ENCODE results near the gene P2RX3. TPM values are rescaled to one million over a fixed set of nuclear protein-coding genes. Genes with fewer than 3 reads are reported as not detected.
A peak's percentile ranks its signal among the peaks of the same experiment; 100 is the strongest.

The P2RX3 gene
- total and polyA plus RNA-seq, 10 donors, result not detected

DNA sequence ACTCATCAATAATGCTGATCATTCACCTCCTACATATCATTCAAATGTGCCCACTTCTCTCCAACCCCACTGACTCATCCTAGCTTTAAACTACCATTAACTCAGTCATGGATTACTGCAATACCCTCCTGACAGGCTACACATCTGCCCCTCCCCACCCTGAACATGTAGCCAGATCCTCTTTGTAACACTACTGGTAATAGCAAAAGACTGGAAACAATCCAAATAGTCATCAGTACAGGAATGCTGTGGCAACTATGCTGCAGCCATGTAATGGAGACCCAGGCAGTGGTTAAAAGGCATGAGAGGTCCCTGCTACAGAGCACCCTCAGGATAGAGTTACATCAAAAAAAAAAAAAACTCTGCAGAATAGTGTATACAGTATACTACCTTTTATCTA, 72.1 kb downstream of the P2RX3 start:
- DNase-seq, result no peak
- H3K27me3 ChIP-seq (replicated peaks in 1 of 7), result no peaks in the 10 kb centered on the region
- no peak overlapping the region for H3K4me3 ChIP-seq
- TF ChIP-seq POLR2AphosphoS5 (IDR thresholded peaks at IDR 0.05), result no peak
- no peak for TF ChIP-seq CTCF (IDR thresholded peaks at IDR 0.05 in 8 of 11, conservative IDR thresholded peaks at IDR 0.05 in 3 of 11)
- no peak for TF ChIP-seq POLR2A (IDR thresholded peaks at IDR 0.05)
- H3K36me3 ChIP-seq, result peaks cover 10 to 99% (median 71%) of the 10 kb centered on the region in 6 donors
- no peaks in the 10 kb centered on the region for H3K9me3 ChIP-seq
- no peak overlapping the region for H3K27ac ChIP-seq
- intact Hi-C loops (cut with DNase I; ENCODE audit: low total_unique reads), result no loop called here
- peaks cover 0 to 33% (median 15%) of the 10 kb centered on the region in 6 donors for H3K4me1 ChIP-seq

DNA sequence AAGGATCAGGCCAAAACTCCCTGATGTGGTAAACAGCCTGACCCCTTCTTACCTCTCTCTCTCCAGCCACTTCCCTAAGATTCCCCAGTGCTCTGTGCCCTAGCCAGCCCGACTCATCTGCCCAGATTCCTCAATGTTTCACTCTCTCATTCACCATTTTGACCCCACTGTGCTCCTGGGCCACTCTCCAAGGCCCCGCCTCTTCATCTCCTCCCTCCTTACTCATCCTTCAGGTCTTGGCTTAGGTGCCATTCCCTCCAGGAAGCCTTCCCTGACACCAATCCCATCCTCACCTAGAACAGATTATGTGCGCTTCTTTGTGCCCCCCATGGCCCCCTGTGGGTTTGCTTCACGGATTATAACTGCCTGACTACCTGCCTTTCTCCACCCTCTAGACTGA, 75.5 kb downstream of the P2RX3 start:
- 90 to 96% (median 94%) methylated on average over 4 of the region's 4 CpGs for WGBS, 5 donors
- TF ChIP-seq POLR2AphosphoS5 (IDR thresholded peaks at IDR 0.05), result no peak
- TF ChIP-seq CTCF (IDR thresholded peaks at IDR 0.05 in 8 of 11, conservative IDR thresholded peaks at IDR 0.05 in 3 of 11), result no peak
- no peak for TF ChIP-seq POLR2A (IDR thresholded peaks at IDR 0.05)
- Histone ChIP-seq H3K9me3 (no peaks in the 10 kb centered on the region), H3K27me3 (replicated peaks in 1 of 7) (no peaks in the 10 kb centered on the region), H3K36me3 (peaks cover 7 to 100% (median 87%) of the 10 kb centered on the region in 6 donors), H3K27ac (peak overlapping the region in 1 of 8 donors; percentile 40), H3K4me3 (no peak overlapping the region), H3K4me1 (peaks cover 0 to 15% (median 2%) of the 10 kb centered on the region in 6 donors)
- no peak for DNase-seq
- intact Hi-C loops (cut with DNase I; ENCODE audit: low total_unique reads), result no loop called here

DNA sequence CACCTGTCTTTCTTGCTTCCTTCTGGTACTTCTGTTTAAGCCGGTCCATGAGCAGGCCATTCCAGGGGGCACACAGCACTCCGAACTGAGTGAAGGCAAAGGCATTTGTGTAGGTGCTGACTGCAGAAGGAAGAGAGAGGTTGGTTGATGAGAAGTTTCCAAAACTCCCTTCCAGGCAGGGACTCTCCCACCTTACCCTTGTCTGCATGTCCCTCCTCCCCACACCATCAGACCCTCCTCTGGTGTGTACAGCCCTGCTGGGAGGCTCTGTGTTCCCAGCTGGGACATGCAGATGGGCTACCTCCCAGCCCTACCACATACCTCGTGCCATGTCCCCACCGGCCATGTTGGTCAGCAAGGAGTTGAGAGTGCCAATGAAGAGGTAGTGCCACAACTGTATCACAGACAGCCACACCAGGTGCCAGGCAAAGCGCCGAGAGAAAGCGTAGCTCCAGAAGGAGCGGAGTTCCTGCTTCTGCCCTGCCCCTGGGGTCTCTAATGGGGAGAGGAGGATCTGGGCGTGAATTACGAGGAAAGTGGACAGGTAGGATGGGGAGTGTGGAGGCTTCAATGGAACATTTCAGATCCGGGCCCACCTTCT, 76.6 kb downstream of the P2RX3 start:
- peaks cover 5 to 100% (median 80%) of the 10 kb centered on the region in 6 donors for H3K36me3 ChIP-seq
- H3K27ac ChIP-seq, result no peak overlapping the region
- WGBS, 5 donors, result 93 to 98% (median 98%) methylated on average over 11 of the region's 11 CpGs
- no peaks in the 10 kb centered on the region for H3K27me3 ChIP-seq (replicated peaks in 1 of 7)
- H3K4me1 ChIP-seq, result peaks cover 0 to 15% (median 2%) of the 10 kb centered on the region in 6 donors
- H3K9me3 ChIP-seq, result no peaks in the 10 kb centered on the region
- H3K4me3 ChIP-seq, result no peak overlapping the region
- no peak for TF ChIP-seq POLR2AphosphoS5 (IDR thresholded peaks at IDR 0.05)
- no peak for TF ChIP-seq POLR2A (IDR thresholded peaks at IDR 0.05)
- no peak for TF ChIP-seq CTCF (IDR thresholded peaks at IDR 0.05 in 8 of 11, conservative IDR thresholded peaks at IDR 0.05 in 3 of 11)
- intact Hi-C loops (cut with DNase I; ENCODE audit: low total_unique reads), result no loop called here
- no peak for DNase-seq

DNA sequence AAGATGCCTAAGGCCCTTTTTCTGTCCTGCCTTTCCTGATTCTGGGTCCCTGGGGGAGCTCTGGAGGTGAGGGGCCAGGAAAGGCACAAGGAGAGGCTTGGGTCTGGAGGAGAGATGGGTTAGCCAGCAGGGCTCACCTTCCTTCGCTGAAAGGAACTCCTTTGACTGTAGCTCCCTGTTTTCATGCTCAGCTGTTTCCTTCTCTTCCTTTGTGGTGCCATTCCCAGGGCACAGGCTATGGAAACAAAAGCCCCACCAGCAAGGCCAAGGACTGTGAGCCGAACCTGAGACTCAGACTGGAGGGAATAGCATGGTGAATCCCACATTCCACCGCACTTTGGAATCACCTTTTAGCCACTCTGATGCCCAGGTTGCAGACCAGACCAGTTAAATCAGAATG, 78.3 kb downstream of the P2RX3 start:
- Histone ChIP-seq H3K27me3 (replicated peaks in 1 of 7) (no peaks in the 10 kb centered on the region), H3K9me3 (no peaks in the 10 kb centered on the region), H3K4me1 (peaks cover 0 to 15% (median 2%) of the 10 kb centered on the region in 6 donors), H3K4me3 (no peak overlapping the region), H3K36me3 (peaks cover 5 to 100% (median 73%) of the 10 kb centered on the region in 6 donors), H3K27ac (no peak overlapping the region)
- no peak for TF ChIP-seq CTCF (IDR thresholded peaks at IDR 0.05 in 8 of 11, conservative IDR thresholded peaks at IDR 0.05 in 3 of 11)
- intact Hi-C loops (cut with DNase I; ENCODE audit: low total_unique reads), result no loop called here
- no peak for DNase-seq
- 79 to 88% (median 81%) methylated on average over 3 of the region's 3 CpGs for WGBS, 5 donors

Data from spleen (tissue), 11 donors.